Common myeloid progenitor, CD34-positive (primary cell): ENCODE measurements around the gene MICAL3.
"Not testable (repeated sequence)": the region's sequence is repeated elsewhere in the genome, so short reads cannot be mapped to it uniquely, and the experiment has no call there.

Experiments
- CTCF ChIA-PET: fragments of 350-600 bp; sonication (Branson Sonifier 250); formaldehyde crosslinking; loops from one replicate; lab custom pipeline; 2021; ENCODE audit warnings: antibody characterized with exemption; lab: Charles Lee
- POLR2A ChIA-PET: fragments of 350-600 bp; sonication (Branson Sonifier 250); formaldehyde crosslinking; loops from one replicate; lab custom pipeline; 2021; ENCODE audit warnings: antibody characterized with exemption; lab: Charles Lee
- DNase-seq, 3 donors: peaks; one replicate each; pipeline versions ENCODE4 v3.0.0 to v3.0.0-alpha.2; 2013
- H3K27ac ChIP-seq, 2 experiments: 1 replicate in 1 of 2; 2 replicates in 1 of 2; pipeline ENCODE4 v1.7.0; 2013; ENCODE audit warnings: inconsistent platforms in 2 of 2, low read length in 2 of 2, mild to moderate bottlenecking in 2 of 2, low read depth in 1 of 2, moderate library complexity in 1 of 2; ENCODE audit not compliant: severe bottlenecking in 2 of 2, insufficient read depth in 1 of 2, poor library complexity in 1 of 2
- H3K27me3 ChIP-seq, 5 experiments: replicated peaks in 2 of 5; 1 replicate in 3 of 5; 2 replicates in 2 of 5; pipeline versions ENCODE4 v1.6.1 to v1.7.0; 2013; ENCODE audit warnings: low read length in 4 of 5, mild to moderate bottlenecking in 2 of 5, moderate library complexity in 2 of 5, inconsistent platforms in 1 of 5; ENCODE audit not compliant: insufficient read depth in 5 of 5, control insufficient read depth in 4 of 5
- H3K36me3 ChIP-seq, 4 experiments: 1 replicate in 2 of 4; 2 replicates in 2 of 4; pipeline versions ENCODE4 v1.6.1 to v1.7.0; 2013; ENCODE audit warnings: low read length in 3 of 4, control low read depth in 1 of 4, mild to moderate bottlenecking in 1 of 4; ENCODE audit not compliant: control insufficient read depth in 4 of 4, insufficient read depth in 4 of 4
- H3K4me1 ChIP-seq, 4 experiments: 1 replicate in 3 of 4; 2 replicates in 1 of 4; pipeline versions ENCODE4 v1.6.1 to v1.7.1; 2013; ENCODE audit warnings: low read length in 3 of 4, mild to moderate bottlenecking in 3 of 4, control low read depth in 1 of 4, inconsistent platforms in 1 of 4, moderate library complexity in 1 of 4; ENCODE audit not compliant: control insufficient read depth in 4 of 4, insufficient read depth in 4 of 4; ENCODE audit errors: control extremely low read depth in 1 of 4
- H3K4me3 ChIP-seq, 7 experiments: 1 replicate in 4 of 7; 2 replicates in 3 of 7; pipeline versions ENCODE4 v1.5.1 to v1.7.0; 2013; ENCODE audit warnings: mild to moderate bottlenecking in 7 of 7, low read length in 6 of 7, moderate library complexity in 6 of 7, inconsistent platforms in 2 of 7, low read depth in 2 of 7, control low read depth in 1 of 7; ENCODE audit not compliant: insufficient read depth in 4 of 7, control insufficient read depth in 1 of 7; ENCODE audit errors: extremely low read depth in 1 of 7
- H3K9me3 ChIP-seq, 5 experiments: 1 replicate in 4 of 5; 2 replicates in 1 of 5; pipeline versions ENCODE4 v1.6.1 to v1.7.1; 2013; ENCODE audit warnings: low read length in 4 of 5, mild to moderate bottlenecking in 2 of 5, inconsistent platforms in 1 of 5, low read depth in 1 of 5, moderate library complexity in 1 of 5; ENCODE audit not compliant: control insufficient read depth in 4 of 5, insufficient read depth in 2 of 5; ENCODE audit errors: control extremely low read depth in 1 of 5
- WGBS: methylation state at CpG from one replicate; pipeline ENCODE4 v1.1.5; 2013; ENCODE audit not compliant: insufficient coverage; 5-methylcytosine and 5-hydroxymethylcytosine counted together

MICAL3 gene

DNA sequence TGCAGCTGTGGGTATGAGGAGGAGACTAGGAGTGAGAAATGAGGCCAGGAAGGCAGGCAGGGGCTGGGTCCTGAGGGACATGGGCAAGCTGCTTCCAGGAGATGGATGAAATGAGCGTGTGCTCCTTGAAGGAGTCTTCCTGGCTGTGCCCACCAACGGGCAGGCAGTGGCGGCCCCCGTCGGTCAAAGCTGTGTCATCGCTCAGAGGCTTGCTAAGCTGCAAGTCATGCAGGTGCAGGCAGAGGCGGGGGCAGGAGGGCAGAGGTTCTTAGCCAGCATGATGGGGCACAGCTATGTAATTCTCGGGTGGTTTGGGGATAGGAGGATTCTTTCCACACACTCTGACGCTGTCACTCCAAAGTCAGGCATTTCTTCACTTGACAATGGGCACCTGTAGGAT lies 40.9 kb upstream of the MICAL3 start:
- Histone ChIP-seq H3K27me3 (peaks cover 0 to 24% (median 5%) of the 10 kb centered on the region in 5 experiments), H3K4me3 (no peak overlapping the region), H3K4me1 (peaks cover 0 to 5% (median 0%) of the 10 kb centered on the region in 4 experiments), H3K36me3 (no peaks in the 10 kb centered on the region), H3K27ac (no peak overlapping the region), H3K9me3 (no peaks in the 10 kb centered on the region)
- POLR2A ChIA-PET = no interaction called here
- peak in 2 of 3 donors; percentile 31 to 56 for DNase-seq
- WGBS = 26% methylated on average over 9 of the region's 9 CpGs
- CTCF ChIA-PET = interaction anchor here (0.8 to 2.0 kb wide), 4 partner anchors 9 to 235 kb away, joined by 3 to 9 read pairs (median 4); partner anchors contain the start of gene PEX26

GRCh38 chr22:18064636-18065035 lies 40.3 kb upstream of the MICAL3 start:
- CTCF ChIA-PET = interaction anchor here (0.8 to 2.0 kb wide), 3 partner anchors 9 to 235 kb away, joined by 3 to 9 read pairs (median 6); no protein-coding TSS in a partner anchor
- no peak for DNase-seq
- POLR2A ChIA-PET = no interaction called here
- H3K9me3 ChIP-seq = no peaks in the 10 kb centered on the region
- no peaks in the 10 kb centered on the region for H3K36me3 ChIP-seq
- H3K27me3 ChIP-seq = peaks cover 0 to 24% (median 3%) of the 10 kb centered on the region in 5 experiments
- peaks cover 0 to 5% (median 0%) of the 10 kb centered on the region in 4 experiments for H3K4me1 ChIP-seq
- 94% methylated on average over 6 of the region's 7 CpGs for WGBS
- no peak overlapping the region for H3K4me3 ChIP-seq
- H3K27ac ChIP-seq = no peak overlapping the region

- not testable (repeated sequence) for H3K4me1 ChIP-seq, H3K36me3 ChIP-seq, H3K4me3 ChIP-seq, H3K9me3 ChIP-seq, DNase-seq, H3K27ac ChIP-seq
- CTCF ChIA-PET = interaction anchor here (1.0 to 1.7 kb wide), 2 partner anchors 12 to 233 kb away, joined by 5 to 8 read pairs; no protein-coding TSS in a partner anchor
- POLR2A ChIA-PET = interaction anchor here (1.2 kb wide), 1 partner anchor 50 kb away, joined by 3 read pairs; no protein-coding TSS in a partner anchor
- peaks cover 0 to 24% (median 3%) of the 10 kb centered on the region in 5 experiments for H3K27me3 ChIP-seq
- WGBS = 93% methylated on average over 6 of the region's 6 CpGs
These were observed 39.4 kb upstream of the MICAL3 start for GRCh38 chr22:18063715-18064114.

- H3K4me3 ChIP-seq = no peak overlapping the region
- no peak overlapping the region for H3K27ac ChIP-seq
- 91% methylated on average over 7 of the region's 7 CpGs for WGBS
- no peak for DNase-seq
- POLR2A ChIA-PET = interaction anchor here (1.2 kb wide), 1 partner anchor 51 kb away, joined by 3 read pairs; no protein-coding TSS in a partner anchor
- no peaks in the 10 kb centered on the region for H3K36me3 ChIP-seq
- H3K4me1 ChIP-seq = peaks cover 0 to 5% (median 0%) of the 10 kb centered on the region in 4 experiments
- H3K27me3 ChIP-seq = peaks cover 0 to 21% (median 3%) of the 10 kb centered on the region in 5 experiments
- CTCF ChIA-PET = interaction anchor here (1.0 to 1.7 kb wide), 2 partner anchors 12 to 233 kb away, joined by 5 to 8 read pairs; no protein-coding TSS in a partner anchor
- H3K9me3 ChIP-seq = no peaks in the 10 kb centered on the region
These were observed 38.9 kb upstream of the MICAL3 start for GRCh38 chr22:18063306-18063705.

GRCh38 chr22:18062421-18062820 lies 38.1 kb upstream of the MICAL3 start:
- DNase-seq = no peak
- ChIA-PET POLR2A (interaction anchor here (1.2 kb wide), 1 partner anchor 52 kb away, joined by 3 read pairs; no protein-coding TSS in a partner anchor), CTCF (interaction anchor here (1.7 kb wide), 1 partner anchor 232 kb away, joined by 8 read pairs; no protein-coding TSS in a partner anchor)
- Histone ChIP-seq H3K9me3 (no peaks in the 10 kb centered on the region), H3K27me3 (peaks cover 0 to 21% (median 3%) of the 10 kb centered on the region in 5 experiments), H3K36me3 (no peaks in the 10 kb centered on the region), H3K4me3 (no peak overlapping the region), H3K27ac (no peak overlapping the region), H3K4me1 (peaks cover 0 to 5% (median 0%) of the 10 kb centered on the region in 4 experiments)
- WGBS = no CpG with 5 or more reads among the region's 3 CpGs

DNA sequence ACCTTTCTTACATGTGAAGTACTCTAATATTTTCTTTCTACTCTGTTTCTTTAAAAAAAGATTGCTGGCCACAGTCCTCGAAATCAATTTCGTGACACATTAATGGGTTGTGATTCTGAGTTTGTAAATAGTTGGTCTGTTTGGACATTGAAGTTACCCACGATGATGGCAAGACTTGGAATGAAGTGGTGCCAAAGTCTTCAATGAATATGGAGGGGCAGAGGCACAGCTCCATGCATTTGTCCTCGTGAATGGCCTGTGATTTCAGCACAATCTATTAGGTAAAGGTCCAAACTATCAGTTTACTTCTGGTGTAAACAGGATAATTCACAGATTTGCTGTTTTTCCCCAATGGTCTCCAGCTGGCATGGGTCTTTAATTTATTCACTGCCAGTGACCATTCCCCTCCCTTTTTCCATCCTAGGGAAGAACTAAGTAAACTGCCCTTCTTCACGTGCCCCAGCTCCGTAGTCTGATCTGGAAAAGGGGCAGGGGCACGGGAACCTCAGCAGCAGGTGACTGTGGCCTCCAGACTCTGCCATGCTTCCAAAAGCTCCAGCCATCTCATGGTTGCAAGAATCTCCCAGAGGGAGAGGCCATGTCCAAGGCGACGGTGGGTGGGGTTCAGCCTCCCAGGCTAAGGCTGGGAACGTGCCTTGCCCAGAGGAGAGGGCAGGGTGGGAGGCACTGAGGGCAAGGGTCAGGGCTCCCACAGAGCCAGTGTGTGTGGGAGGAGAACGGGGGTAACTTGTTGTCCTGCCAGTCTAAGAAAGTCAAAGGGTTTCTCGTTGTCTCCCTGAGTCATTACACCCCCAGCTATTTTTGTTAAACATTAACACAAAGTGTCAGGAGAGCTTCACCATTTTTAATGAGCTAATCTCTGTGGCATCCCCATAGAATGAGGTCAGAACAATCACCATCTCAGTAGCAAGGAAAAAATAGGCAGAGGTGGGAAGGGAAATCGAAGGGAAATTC lies 36.6 kb upstream of the MICAL3 start:
- ChIA-PET CTCF (interaction anchor here (0.9 kb wide), 1 partner anchor 9 kb away, joined by 3 read pairs; no protein-coding TSS in a partner anchor), POLR2A (no interaction called here)
- peaks cover 0 to 4% (median 0%) of the 10 kb centered on the region in 4 experiments for H3K4me1 ChIP-seq
- H3K27ac ChIP-seq = no peak overlapping the region
- 93% methylated on average over 10 of the region's 13 CpGs for WGBS
- H3K27me3 ChIP-seq = peaks cover 0 to 10% (median 3%) of the 10 kb centered on the region in 5 experiments
- no peaks in the 10 kb centered on the region for H3K36me3 ChIP-seq
- H3K4me3 ChIP-seq = no peak overlapping the region
- DNase-seq = no peak
- H3K9me3 ChIP-seq = no peaks in the 10 kb centered on the region
